ENCODE data around the gene MPPE1. TPM values are rescaled to one million over a fixed set of nuclear protein-coding genes. Genes with fewer than 3 reads are reported as not detected.

Gene MPPE1
- total RNA-seq, 2 experiments from 2014 or later: 26.5 to 40.1 TPM

DNA sequence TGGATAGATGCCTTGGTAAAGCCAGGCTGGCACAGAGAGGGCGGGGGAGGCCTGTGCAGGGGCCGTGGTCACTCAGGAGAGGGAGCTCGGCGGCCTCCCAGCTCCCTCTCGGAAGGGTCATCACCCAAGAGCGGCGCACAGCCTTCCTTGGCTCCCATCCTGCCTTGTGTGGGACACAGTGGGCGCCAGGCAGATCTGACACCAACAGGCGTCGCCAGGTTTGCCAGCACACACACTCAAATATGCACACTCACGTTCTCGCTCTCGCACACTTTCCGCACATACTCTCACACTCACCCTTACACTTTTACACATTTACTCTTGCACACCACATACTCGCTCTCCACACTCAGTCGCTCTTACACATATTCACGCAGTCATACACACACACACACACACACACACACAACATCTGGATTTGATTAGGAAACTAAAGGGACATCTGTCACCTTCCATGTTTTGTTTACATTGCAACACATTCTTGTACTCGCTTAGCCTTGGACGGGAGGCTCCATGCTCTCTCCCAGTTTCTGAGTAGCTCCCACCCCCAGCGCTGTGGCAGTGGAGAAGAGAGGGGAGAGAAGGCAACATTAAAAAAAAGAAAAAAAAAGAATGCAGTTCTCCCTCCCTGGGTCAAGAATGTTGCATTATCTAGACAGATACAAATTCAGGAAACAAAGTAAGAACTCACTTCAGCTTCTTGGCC is 46.4 kb downstream of the MPPE1 start:
- ChIA-PET POLR2A (no interaction called here), CTCF (ENCODE audit: unreplicated experiment) (no interaction called here)
- Histone ChIP-seq H4K20me1 (ENCODE audit: insufficient read depth, low read length) (no peaks in the 10 kb centered on the region), H2AFZ (ENCODE audit: low read length) (no peak overlapping the region), H3K9me3 (ENCODE audit: low read length) (no peaks in the 10 kb centered on the region), H3K9me2 (ENCODE audit: insufficient read depth, low read length) (no peaks in the 10 kb centered on the region), H3K4me1 (ENCODE audit: insufficient read depth, low read length, poor library complexity, severe bottlenecking) (no peaks in the 10 kb centered on the region), H3K4me3 (ENCODE audit: low read depth, low read length, poor library complexity, severe bottlenecking) (no peak overlapping the region), H3K4me2 (ENCODE audit: low read length) (no peak overlapping the region), H3K79me2 (ENCODE audit: insufficient read depth, low read depth, low read length) (no peaks in the 10 kb centered on the region), H3K36me3 (ENCODE audit: insufficient read depth, low read length) (no peaks in the 10 kb centered on the region), H3K27ac (ENCODE audit: low read depth, low read length, poor library complexity, severe bottlenecking) (no peak overlapping the region)
- TF ChIP-seq, protein P1, sequence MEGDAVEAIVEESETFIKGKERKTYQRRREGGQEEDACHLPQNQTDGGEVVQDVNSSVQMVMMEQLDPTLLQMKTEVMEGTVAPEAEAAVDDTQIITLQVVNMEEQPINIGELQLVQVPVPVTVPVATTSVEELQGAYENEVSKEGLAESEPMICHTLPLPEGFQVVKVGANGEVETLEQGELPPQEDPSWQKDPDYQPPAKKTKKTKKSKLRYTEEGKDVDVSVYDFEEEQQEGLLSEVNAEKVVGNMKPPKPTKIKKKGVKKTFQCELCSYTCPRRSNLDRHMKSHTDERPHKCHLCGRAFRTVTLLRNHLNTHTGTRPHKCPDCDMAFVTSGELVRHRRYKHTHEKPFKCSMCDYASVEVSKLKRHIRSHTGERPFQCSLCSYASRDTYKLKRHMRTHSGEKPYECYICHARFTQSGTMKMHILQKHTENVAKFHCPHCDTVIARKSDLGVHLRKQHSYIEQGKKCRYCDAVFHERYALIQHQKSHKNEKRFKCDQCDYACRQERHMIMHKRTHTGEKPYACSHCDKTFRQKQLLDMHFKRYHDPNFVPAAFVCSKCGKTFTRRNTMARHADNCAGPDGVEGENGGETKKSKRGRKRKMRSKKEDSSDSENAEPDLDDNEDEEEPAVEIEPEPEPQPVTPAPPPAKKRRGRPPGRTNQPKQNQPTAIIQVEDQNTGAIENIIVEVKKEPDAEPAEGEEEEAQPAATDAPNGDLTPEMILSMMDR (conservative IDR thresholded peaks at IDR 0.05; ENCODE audit: low read length): no peak
- no peak for TF ChIP-seq EZH2phosphoT487 (IDR thresholded peaks at IDR 0.05; ENCODE audit: borderline replicate concordance, low read depth, low read length)
- intact Hi-C loops (cut with micrococcal nuclease; ENCODE audit: unreplicated experiment): no loop called here
- BruUV-seq (replicated peaks): no TSS peak
- no peak for DNase-seq (ENCODE audit: low spot score)

- ChIA-PET POLR2A (no interaction called here), CTCF (ENCODE audit: unreplicated experiment) (interaction anchor here (0.6 kb wide), 1 partner anchor 8 kb away, joined by 3 read pairs; no protein-coding TSS in a partner anchor)
- no TSS peak for BruUV-seq (replicated peaks)
- no peaks in the 10 kb centered on the region for H3K79me2 ChIP-seq (ENCODE audit: insufficient read depth, low read depth, low read length)
- TF ChIP-seq, protein P1 (conservative IDR thresholded peaks at IDR 0.05; ENCODE audit: low read length): no peak
- no peak for TF ChIP-seq EZH2phosphoT487 (IDR thresholded peaks at IDR 0.05; ENCODE audit: borderline replicate concordance, low read depth, low read length)
- no peaks in the 10 kb centered on the region for H3K9me2 ChIP-seq (ENCODE audit: insufficient read depth, low read length)
- no peak overlapping the region for H3K27ac ChIP-seq (ENCODE audit: low read depth, low read length, poor library complexity, severe bottlenecking)
- intact Hi-C loops (cut with micrococcal nuclease; ENCODE audit: unreplicated experiment): no loop called here
- no peak for DNase-seq (ENCODE audit: low spot score)
- H3K4me1 ChIP-seq (ENCODE audit: insufficient read depth, low read length, poor library complexity, severe bottlenecking): no peaks in the 10 kb centered on the region
- H4K20me1 ChIP-seq (ENCODE audit: insufficient read depth, low read length): no peaks in the 10 kb centered on the region
- no peak overlapping the region for H3K4me3 ChIP-seq (ENCODE audit: low read depth, low read length, poor library complexity, severe bottlenecking)
- H3K9me3 ChIP-seq (ENCODE audit: low read length): no peaks in the 10 kb centered on the region
- no peak overlapping the region for H3K4me2 ChIP-seq (ENCODE audit: low read length)
- no peak overlapping the region for H2AFZ ChIP-seq (ENCODE audit: low read length)
- H3K36me3 ChIP-seq (ENCODE audit: insufficient read depth, low read length): no peaks in the 10 kb centered on the region
Observed at GRCh38 chr18:11860594-11861450, 47.3 kb downstream of the MPPE1 start.

All from OCI-LY7 (cell line).